ENCODE measurements around the gene PPP2R5D. TPM values are rescaled to one million over a fixed set of nuclear protein-coding genes. Genes with fewer than 3 reads are reported as not detected.

PPP2R5D gene
- total and polyA plus RNA-seq, 2 of the 8 experiments (the other 6 are each of a cell fraction or from before 2014, with no cell fraction given), result 52.1 to 55.7 TPM

DNA sequence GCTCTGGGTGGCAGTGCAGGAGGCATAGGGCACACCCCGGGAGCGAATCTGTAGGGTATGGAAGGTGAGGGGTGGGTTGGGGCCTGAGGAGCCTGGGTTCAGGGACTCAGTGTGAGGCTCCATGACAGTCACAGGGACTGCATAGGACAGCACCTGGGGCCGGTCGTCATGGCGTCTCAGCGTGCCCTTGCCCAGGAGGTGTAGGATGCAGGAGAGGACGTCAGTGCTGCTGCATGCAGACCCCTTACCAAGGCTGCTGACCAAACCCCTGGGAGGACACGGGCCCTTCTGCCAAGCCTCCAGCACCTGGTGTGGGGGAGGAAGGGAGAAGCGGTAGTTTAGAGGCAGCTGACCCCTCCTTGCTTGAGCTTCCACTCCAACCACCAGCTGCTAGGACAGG is 53.3 kb downstream of the PPP2R5D start:
- no peak overlapping the region for H3K56ac ChIP-seq (replicated peaks; ENCODE audit: insufficient read length, low read depth, low read length)
- no peak overlapping the region for H3K18ac ChIP-seq (ENCODE audit: extremely low read depth, low read length)
- ChIA-PET POLR2A (ENCODE audit: partially characterized antibody) (interaction anchor here (0.6 to 29.7 kb wide), 5 partner anchors 11 to 357 kb away, joined by 3 to 584 read pairs (median 3); partner anchors contain the start of genes CUL7, KLHDC3, MEA1 and RRP36), CTCF (ENCODE audit: partially characterized antibody) (interaction anchor here (0.7 to 1.5 kb wide), 5 partner anchors 12 to 106 kb away, joined by 3 to 4 read pairs (median 4); partner anchors contain the start of gene RRP36)
- H3K23ac ChIP-seq (ENCODE audit: insufficient read length), result no peak overlapping the region
- no peak overlapping the region for H2BK12ac ChIP-seq (ENCODE audit: low read depth, low read length)
- H3K23me2 ChIP-seq (ENCODE audit: low read depth, low read length), result peaks cover 2% of the 10 kb centered on the region; the same call in 1 of the 2 replicates
- H3K36me3 ChIP-seq (ENCODE audit: control insufficient read depth in 2 of 4, insufficient read depth in 4 of 4, low read length in 3 of 4), result peaks cover 2 to 24% (median 13%) of the 10 kb centered on the region in 4 experiments; a peak in 4 of 8 replicates
- peaks cover 2 to 18% of the 10 kb centered on the region in 2 experiments for H4K20me1 ChIP-seq (replicated peaks in 1 of 2; ENCODE audit: control insufficient read depth in 1 of 2, insufficient read depth in 2 of 2, low read length in 2 of 2)
- H2AK5ac ChIP-seq (ENCODE audit: low read depth, low read length), result no peak overlapping the region
- no peak overlapping the region for H3K9ac ChIP-seq (replicated peaks in 1 of 4; ENCODE audit: extremely low read depth in 1 of 4, low read depth in 3 of 4, low read length in 3 of 4)
- H2AFZ ChIP-seq (ENCODE audit: low read length), result no peak overlapping the region
- H4K5ac ChIP-seq (ENCODE audit: insufficient read length, low read depth, low read length), result no peak overlapping the region
- H2BK120ac ChIP-seq (replicated peaks; ENCODE audit: low read depth, low read length), result no peak overlapping the region
- H3K27ac ChIP-seq (ENCODE audit: low read depth, low read length), result no peak overlapping the region
- no peaks in the 10 kb centered on the region for H3K4me1 ChIP-seq (replicated peaks in 1 of 4; ENCODE audit: control insufficient read depth in 3 of 4, insufficient read depth in 4 of 4, low read length in 3 of 4)
- H2BK20ac ChIP-seq (ENCODE audit: low read length), result no peak overlapping the region
- no peak overlapping the region for H3K14ac ChIP-seq (ENCODE audit: insufficient read length)
- FAIRE-seq (no peak), DNase-seq (ENCODE audit: low read depth in 1 of 2, low spot score in 2 of 2) (no peak)
- no peak overlapping the region for H4K91ac ChIP-seq (replicated peaks; ENCODE audit: insufficient read length, low read length)
- H2BK15ac ChIP-seq (ENCODE audit: low read length), result no peak overlapping the region
- no peaks in the 10 kb centered on the region for H3K27me3 ChIP-seq (replicated peaks in 1 of 4; ENCODE audit: control insufficient read depth in 3 of 4, extremely low read depth in 1 of 4, insufficient read depth in 3 of 4, low read length in 3 of 4)
- H3K79me1 ChIP-seq (ENCODE audit: low read depth, low read length), result no peaks in the 10 kb centered on the region
- no peak overlapping the region for H2BK5ac ChIP-seq (ENCODE audit: low read depth, low read length)
- no peak overlapping the region; the same call in 1 of the 2 replicates for H4K8ac ChIP-seq (ENCODE audit: extremely low read depth, insufficient read depth, low read length)
- H3K4me3 ChIP-seq (ENCODE audit: extremely low read depth in 1 of 4, insufficient read depth in 2 of 4, low read depth in 3 of 4, low read length in 4 of 4), result no peak overlapping the region
- WGBS, 2 experiments (ENCODE audit: extremely low coverage in 1 of 2, insufficient coverage in 1 of 2, insufficient read length in 1 of 2, insufficient replicate concordance in 2 of 2, low coverage in 1 of 2, low lambda C conversion rate in 2 of 2, missing lambda C conversion rate in 1 of 2), result 97% methylated on average over 9 of the region's 9 CpGs; no CpG with 5 or more reads in 1 of the 2 experiments
- no peaks in the 10 kb centered on the region for H3K79me2 ChIP-seq (ENCODE audit: control insufficient read depth in 1 of 2, insufficient read depth in 2 of 2, low read length in 2 of 2)
- no peaks in the 10 kb centered on the region for H3K9me3 ChIP-seq (ENCODE audit: insufficient read depth in 2 of 2, low read depth in 1 of 2, low read length in 1 of 2)
- no peak overlapping the region for H3K4ac ChIP-seq (replicated peaks; ENCODE audit: insufficient read length, low read depth, low read length)
- H3K4me2 ChIP-seq (ENCODE audit: insufficient read depth in 1 of 2, low read depth in 2 of 2, low read length in 2 of 2), result no peak overlapping the region
- no peak for TF ChIP-seq JUN (IDR thresholded peaks at IDR 0.05; ENCODE audit: low read depth, low read length)
- TF ChIP-seq HDAC2 (IDR thresholded peaks at IDR 0.05; ENCODE audit: borderline replicate concordance in 1 of 2, low read depth in 2 of 2, low read length in 2 of 2), result no peak
- TF ChIP-seq USF2 (IDR thresholded peaks at IDR 0.05; ENCODE audit: low read length), result no peak
- no peak for TF ChIP-seq RXRA (IDR thresholded peaks at IDR 0.05; ENCODE audit: insufficient read depth, low read depth, low read length)
- no peak for TF ChIP-seq CTCF (IDR thresholded peaks at IDR 0.05; ENCODE audit: control extremely low read depth in 1 of 3, insufficient read depth in 1 of 3, low read depth in 1 of 3, low read length in 3 of 3)
- no peak for TF ChIP-seq POU5F1 (IDR thresholded peaks at IDR 0.05; ENCODE audit: low read depth, low read length)
- TF ChIP-seq FOSL1 (IDR thresholded peaks at IDR 0.05; ENCODE audit: insufficient read depth, low read depth, low read length), result no peak
- no peak for TF ChIP-seq SIX5 (IDR thresholded peaks at IDR 0.05; ENCODE audit: low read depth, low read length)
- TF ChIP-seq SP1 (IDR thresholded peaks at IDR 0.05; ENCODE audit: low read depth, low read length), result no peak
- TF ChIP-seq POLR2AphosphoS5 (IDR thresholded peaks at IDR 0.05; ENCODE audit: low read depth, low read length), result no peak

Data from H1 (cell line).